ENCODE data around the gene THOC5. TPM values are rescaled to one million over a fixed set of nuclear protein-coding genes. Genes with fewer than 3 reads are reported as not detected.
A peak's percentile ranks its signal among the peaks of the same experiment; 100 is the strongest.
"Not testable (repeated sequence)": the region's sequence is repeated elsewhere in the genome, so short reads cannot be mapped to it uniquely, and the experiment has no call there.

The THOC5 gene
- total RNA-seq, 1 experiment from 2014 or later = 75.3 TPM

DNA sequence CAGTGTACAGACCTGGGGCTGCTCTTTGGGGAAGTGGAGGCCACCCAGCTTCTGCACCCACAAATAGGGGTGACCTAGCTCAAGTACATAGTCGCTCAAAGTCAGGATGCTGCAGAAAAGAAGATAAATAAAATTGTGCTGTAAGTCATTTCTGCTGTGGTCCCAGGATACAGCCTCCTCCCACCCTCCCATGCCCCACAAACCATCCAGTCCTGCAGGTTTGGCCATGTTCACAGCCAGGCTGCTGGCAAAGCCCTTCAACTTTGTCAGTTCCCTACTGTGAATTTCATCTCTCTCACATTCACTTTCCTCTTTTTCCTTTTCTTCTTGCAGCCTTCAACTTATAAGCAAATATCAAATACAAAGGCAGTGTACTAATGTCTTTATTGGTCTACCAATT lies 33.6 kb downstream of the THOC5 start:
- in situ Hi-C loops (cut with HindIII; ENCODE audit: low pct_unique_long_range_greater_than_20kb, low sequenced_read_pairs) = no loop called here

GRCh38 chr22:29518427-29518826 lies 35.1 kb downstream of the THOC5 start:
- in situ Hi-C loops (cut with HindIII; ENCODE audit: low pct_unique_long_range_greater_than_20kb, low sequenced_read_pairs) = no loop called here
- DNase-seq (ENCODE audit: low read depth) = no peak

More for the DNA sequence above, 33.6 kb downstream of the THOC5 start:
- DNase-seq (ENCODE audit: low read depth) = no peak

DNA sequence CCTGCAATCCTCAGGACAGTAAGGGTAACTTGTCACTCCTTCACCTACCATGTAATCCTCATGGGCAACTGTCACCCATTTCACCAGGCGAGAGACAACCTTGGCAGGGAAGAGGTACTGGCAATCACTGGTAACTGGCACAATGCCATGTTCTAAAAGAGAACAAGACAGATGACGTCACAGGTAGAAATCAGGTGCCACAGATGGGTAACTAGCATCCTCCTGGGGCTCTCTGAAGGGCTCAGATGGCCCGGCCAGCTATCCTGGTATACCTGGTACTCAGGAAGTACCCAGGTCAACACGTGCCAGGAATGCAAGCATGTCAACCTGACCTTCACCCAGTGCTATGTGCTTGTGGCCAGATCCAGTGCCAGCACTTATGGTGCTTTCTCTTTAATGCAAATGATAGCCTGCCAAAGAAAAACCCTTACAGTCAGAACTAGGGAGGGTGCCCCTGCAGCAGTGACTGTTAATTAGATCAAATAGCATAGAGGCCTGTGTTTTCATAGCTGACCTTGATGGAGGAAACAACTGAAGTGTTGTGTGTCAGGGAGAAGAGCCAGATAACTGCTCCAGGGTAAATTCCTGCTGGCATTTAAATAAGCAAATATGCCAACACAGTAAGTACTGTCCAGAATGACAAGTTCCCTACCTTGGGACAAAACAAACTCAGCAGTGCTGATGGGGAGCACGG lies 36.2 kb downstream of the THOC5 start:
- in situ Hi-C loops (cut with HindIII; ENCODE audit: low pct_unique_long_range_greater_than_20kb, low sequenced_read_pairs) = no loop called here
- no peak for DNase-seq (ENCODE audit: low read depth)

- in situ Hi-C loops (cut with HindIII; ENCODE audit: low pct_unique_long_range_greater_than_20kb, low sequenced_read_pairs) = no loop called here
- DNase-seq (ENCODE audit: low read depth) = no peak
These were observed 41.5 kb downstream of the THOC5 start for GRCh38 chr22:29512031-29512430.

DNA sequence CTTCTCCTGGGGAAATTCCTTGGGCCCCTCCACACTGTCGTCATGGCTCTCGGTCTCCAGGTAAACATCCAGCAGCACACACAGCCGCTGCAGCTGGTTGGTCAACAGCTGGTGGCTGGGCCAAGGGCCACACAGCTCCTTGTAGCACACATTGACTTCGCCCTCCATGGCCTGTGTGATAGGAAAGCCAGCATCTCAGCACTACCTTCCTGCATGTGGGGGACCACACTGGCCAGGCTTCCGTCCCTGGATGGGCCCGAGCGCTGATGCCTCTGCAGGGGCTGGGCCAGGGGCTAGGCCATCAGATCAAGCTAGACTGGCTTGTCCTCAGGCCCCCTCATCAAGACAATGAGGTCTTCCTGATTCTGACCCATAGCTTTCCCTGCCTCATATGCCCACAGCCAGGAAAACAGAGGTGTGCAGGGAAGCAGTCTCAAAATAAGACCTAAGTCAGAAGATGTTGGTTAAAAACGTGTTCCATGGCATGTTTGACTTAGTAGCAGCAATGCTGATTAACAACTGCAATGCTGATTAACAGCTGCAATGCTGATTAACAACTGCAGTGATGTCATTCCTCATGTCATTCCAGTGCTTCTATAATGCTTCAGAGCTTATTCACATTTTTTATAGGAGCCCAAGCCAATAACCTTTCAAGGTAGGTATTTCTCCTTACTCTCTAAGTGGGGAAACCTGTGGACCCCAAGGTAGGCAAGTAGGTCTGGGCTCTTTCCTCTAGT lies 42.3 kb downstream of the THOC5 start:
- in situ Hi-C loops (cut with HindIII; ENCODE audit: low pct_unique_long_range_greater_than_20kb, low sequenced_read_pairs) = no loop called here
- DNase-seq (ENCODE audit: low read depth) = no peak

DNA sequence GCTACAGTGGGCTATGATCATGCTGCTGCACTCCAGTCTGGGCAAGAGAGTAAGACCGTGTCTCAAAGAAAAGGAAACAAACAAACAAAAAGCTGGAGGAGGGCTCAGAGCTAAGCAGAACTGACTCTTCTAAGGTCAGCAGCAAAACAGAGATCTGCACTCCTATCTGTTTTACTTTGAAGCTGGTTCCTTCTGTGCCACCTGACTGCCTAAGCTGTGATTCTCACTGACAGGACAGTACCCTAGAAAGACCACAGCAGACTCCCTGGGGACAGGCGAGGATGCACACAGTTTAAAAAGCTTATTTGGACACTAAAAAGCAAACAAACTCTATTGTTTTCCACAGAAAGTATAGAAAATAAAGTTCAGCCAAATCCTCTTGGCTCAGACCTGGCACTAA lies 43.0 kb downstream of the THOC5 start:
- no peak for DNase-seq (ENCODE audit: low read depth)

DNA sequence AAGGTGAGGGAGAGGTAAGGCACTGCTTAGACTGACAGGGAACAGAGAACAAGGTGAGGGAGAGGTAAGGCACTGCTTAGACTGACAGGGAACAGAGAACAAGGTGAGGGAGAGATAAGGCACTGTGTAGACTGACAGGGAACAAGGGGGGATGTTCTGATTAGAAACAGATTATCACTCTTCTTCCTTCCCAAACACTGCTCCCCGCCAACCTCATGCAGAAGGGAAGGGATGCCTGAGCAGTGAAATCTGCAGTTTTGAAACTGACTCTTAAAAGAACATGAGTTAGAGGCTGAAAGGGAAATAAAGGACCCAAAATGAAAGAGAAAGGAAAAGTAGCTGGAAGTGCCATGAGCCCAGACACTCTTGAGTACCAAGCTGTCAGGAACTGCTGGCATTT lies 43.7 kb downstream of the THOC5 start:
- no peak for DNase-seq (ENCODE audit: low read depth)
- in situ Hi-C loops (cut with HindIII; ENCODE audit: low pct_unique_long_range_greater_than_20kb, low sequenced_read_pairs) = no loop called here

More for the DNA sequence above, 43.0 kb downstream of the THOC5 start:
- in situ Hi-C loops (cut with HindIII; ENCODE audit: low pct_unique_long_range_greater_than_20kb, low sequenced_read_pairs) = no loop called here

DNA sequence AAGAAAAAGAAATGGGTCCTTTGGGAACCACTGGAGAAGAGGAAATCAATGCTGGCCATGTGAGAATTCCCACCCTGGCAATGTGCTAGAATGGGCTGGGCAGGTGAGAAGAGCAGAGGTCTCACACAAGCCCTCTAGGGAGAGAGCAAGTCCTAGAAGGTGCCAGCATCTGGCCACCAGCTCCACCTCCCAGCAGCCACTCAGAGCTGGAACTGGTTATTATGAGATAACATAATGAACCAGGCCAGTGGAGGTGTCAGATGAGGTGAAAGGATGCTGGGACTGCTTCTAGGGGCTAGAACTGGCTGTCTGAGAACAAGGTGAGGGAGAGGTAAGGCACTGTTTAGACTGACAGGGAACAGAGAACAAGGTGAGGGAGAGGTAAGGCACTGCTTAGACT lies 44.3 kb downstream of the THOC5 start:
- in situ Hi-C loops (cut with HindIII; ENCODE audit: low pct_unique_long_range_greater_than_20kb, low sequenced_read_pairs) = no loop called here
- no peak for DNase-seq (ENCODE audit: low read depth)

GRCh38 chr22:29503811-29504372 lies 49.7 kb downstream of the THOC5 start:
- in situ Hi-C loops (cut with HindIII; ENCODE audit: low pct_unique_long_range_greater_than_20kb, low sequenced_read_pairs) = no loop called here
- DNase-seq (ENCODE audit: low read depth) = peak; percentile 53

- in situ Hi-C loops (cut with HindIII; ENCODE audit: low pct_unique_long_range_greater_than_20kb, low sequenced_read_pairs) = no loop called here
- no peak for DNase-seq (ENCODE audit: low read depth)
These were observed 53.7 kb downstream of the THOC5 start for GRCh38 chr22:29499852-29500251.

DNA sequence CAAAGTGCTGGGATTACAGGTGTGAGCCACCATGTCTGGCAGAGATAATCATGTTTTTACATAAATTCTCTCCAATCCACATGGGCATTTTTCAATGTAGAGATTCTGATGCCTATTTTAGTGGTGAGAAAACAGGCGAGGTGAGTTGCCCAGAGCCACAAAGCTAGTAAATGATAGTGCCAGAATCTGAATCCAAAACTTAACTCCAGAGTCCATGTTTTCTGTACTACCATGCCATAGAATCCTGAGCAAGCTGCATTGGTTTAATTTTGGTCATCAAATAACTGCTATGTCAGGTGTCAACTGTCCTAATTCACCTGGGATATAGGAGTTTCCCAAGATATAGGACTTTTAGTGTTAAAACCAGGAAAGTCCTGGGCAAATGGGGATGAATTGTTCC lies 59.9 kb downstream of the THOC5 start:
- DNase-seq (ENCODE audit: low read depth) = no peak
- in situ Hi-C loops (cut with HindIII; ENCODE audit: low pct_unique_long_range_greater_than_20kb, low sequenced_read_pairs) = no loop called here

GRCh38 chr22:29491012-29491411 lies 62.5 kb downstream of the THOC5 start:
- in situ Hi-C loops (cut with HindIII; ENCODE audit: low pct_unique_long_range_greater_than_20kb, low sequenced_read_pairs) = no loop called here
- DNase-seq (ENCODE audit: low read depth) = no peak

- DNase-seq (ENCODE audit: low read depth); in situ Hi-C loops (cut with HindIII; ENCODE audit: low pct_unique_long_range_greater_than_20kb, low sequenced_read_pairs): not testable (repeated sequence)
These were observed 64.3 kb downstream of the THOC5 start for GRCh38 chr22:29489127-29489780.

DNA sequence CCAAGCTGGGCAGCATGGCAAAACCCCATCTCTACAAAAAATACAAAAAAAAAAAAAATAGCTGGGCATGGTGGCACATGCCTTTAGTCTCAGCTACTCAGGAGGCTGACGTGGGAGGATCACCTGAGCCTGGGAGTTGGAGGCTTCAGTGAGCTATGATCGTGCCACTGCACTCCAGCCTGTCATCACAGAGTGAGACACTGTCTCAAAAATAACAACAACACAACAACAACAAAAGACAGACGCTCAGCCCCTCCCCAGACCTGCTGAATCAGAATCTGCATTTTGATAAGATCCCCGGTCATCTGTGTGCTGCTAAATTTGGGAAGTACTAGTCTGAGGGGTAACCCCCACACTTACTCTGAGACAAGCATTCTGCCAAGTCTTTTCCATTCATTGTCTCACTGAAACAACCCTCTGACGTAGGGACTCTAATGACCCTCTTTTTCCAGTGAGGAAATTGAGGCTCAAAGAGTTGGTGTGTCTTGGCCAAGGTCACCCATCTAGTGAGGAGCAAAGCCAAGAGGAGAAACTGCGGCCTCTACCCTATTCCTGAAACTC lies 66.1 kb downstream of the THOC5 start:
- in situ Hi-C loops (cut with HindIII; ENCODE audit: low pct_unique_long_range_greater_than_20kb, low sequenced_read_pairs) = no loop called here

DNA sequence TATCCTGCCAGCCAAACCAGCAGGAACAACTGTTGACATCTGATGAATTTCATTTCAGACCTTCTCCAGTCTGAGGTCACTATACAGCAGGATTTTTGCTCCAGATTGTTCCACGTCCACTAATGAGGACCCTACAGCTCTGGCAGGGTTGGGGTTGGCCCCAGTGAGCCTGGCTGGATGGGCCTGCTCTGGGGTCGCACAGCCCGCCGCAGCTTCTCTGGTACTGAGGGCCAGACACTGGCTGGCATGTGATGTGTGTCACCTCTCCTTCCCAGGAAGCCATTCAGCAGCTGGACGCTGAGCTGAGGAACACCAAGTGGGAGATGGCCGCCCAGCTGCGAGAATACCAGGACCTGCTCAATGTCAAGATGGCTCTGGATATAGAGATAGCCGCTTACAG lies 68.1 kb downstream of the THOC5 start:
- DNase-seq (ENCODE audit: low read depth) = no peak
- in situ Hi-C loops (cut with HindIII; ENCODE audit: low pct_unique_long_range_greater_than_20kb, low sequenced_read_pairs) = no loop called here

More for the DNA sequence above, 66.1 kb downstream of the THOC5 start:
- DNase-seq (ENCODE audit: low read depth) = no peak

DNA sequence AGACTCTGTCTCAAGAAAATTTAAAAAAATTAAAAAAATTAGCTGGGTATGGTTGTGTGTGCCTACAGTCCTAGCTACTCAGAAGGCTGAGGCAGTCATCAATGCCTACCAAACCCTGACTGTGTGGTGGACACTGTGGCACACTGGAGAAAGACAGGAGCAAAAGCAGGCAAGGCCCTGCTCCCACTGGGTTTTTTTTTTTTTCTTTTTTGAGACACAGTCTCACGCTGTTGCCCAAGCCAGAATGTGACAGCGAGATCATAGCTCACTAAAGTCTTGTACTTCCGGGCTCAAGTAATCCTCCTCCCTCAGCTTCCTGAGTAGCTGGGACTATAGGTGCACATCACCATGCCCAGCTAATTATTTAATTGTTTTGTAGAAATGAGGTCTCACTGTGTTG lies 68.9 kb downstream of the THOC5 start:
- in situ Hi-C loops (cut with HindIII; ENCODE audit: low pct_unique_long_range_greater_than_20kb, low sequenced_read_pairs) = no loop called here
- no peak for DNase-seq (ENCODE audit: low read depth)

GRCh38 chr22:29483254-29483653 lies 70.3 kb downstream of the THOC5 start:
- in situ Hi-C loops (cut with HindIII; ENCODE audit: low pct_unique_long_range_greater_than_20kb, low sequenced_read_pairs) = no loop called here
- DNase-seq (ENCODE audit: low read depth) = no peak

- no peak for DNase-seq (ENCODE audit: low read depth)
- in situ Hi-C loops (cut with HindIII; ENCODE audit: low pct_unique_long_range_greater_than_20kb, low sequenced_read_pairs) = no loop called here
These were observed 70.8 kb downstream of the THOC5 start for GRCh38 chr22:29482726-29483125.

- DNase-seq (ENCODE audit: low read depth) = no peak
- in situ Hi-C loops (cut with HindIII; ENCODE audit: low pct_unique_long_range_greater_than_20kb, low sequenced_read_pairs) = no loop called here
These were observed 71.3 kb downstream of the THOC5 start for GRCh38 chr22:29482253-29482652.

Measured in Caki2 (cell line).